ENCODE data around the gene GTF2F1.
"Not testable (repeated sequence)": the region's sequence is repeated elsewhere in the genome, so short reads cannot be mapped to it uniquely, and the experiment has no call there.

GTF2F1 gene

GRCh38 chr19:6384381-6384780 is 8.6 kb downstream of the GTF2F1 start:
- no peak for DNase-seq

GRCh38 chr19:6383188-6383587 is 9.8 kb downstream of the GTF2F1 start:
- DNase-seq = no peak

- DNase-seq = no peak
Observed at GRCh38 chr19:6381030-6381750, 11.8 kb downstream of the GTF2F1 start.

- no peak for DNase-seq
Observed at GRCh38 chr19:6379744-6380143, 13.2 kb downstream of the GTF2F1 start.

GRCh38 chr19:6378486-6378885 is 14.5 kb downstream of the GTF2F1 start:
- DNase-seq = no peak

- no peak for DNase-seq
Observed at GRCh38 chr19:6378041-6378440, 14.9 kb downstream of the GTF2F1 start.

- no peak for DNase-seq
Observed at GRCh38 chr19:6376512-6377190, 16.3 kb downstream of the GTF2F1 start.

- DNase-seq = no peak
Observed at GRCh38 chr19:6375411-6376010, 17.5 kb downstream of the GTF2F1 start, which contains the start of gene PSPN. TSS of gene PSPN (minus strand) at chr19:6375933. CDS start at chr19:6375849, 84 bp downstream.

GRCh38 chr19:6374711-6375410 is 18.1 kb downstream of the GTF2F1 start:
- no peak for DNase-seq

GRCh38 chr19:6374161-6374709 is 18.7 kb downstream of the GTF2F1 start:
- DNase-seq = no peak

- DNase-seq = no peak
Observed at GRCh38 chr19:6373813-6374108, 19.2 kb downstream of the GTF2F1 start.

- DNase-seq = peak; percentile 99
Observed at GRCh38 chr19:6373096-6373812, 19.7 kb downstream of the GTF2F1 start.

GRCh38 chr19:6372594-6373095 is 20.3 kb downstream of the GTF2F1 start, which contains the start of gene ALKBH7:
TSS of gene ALKBH7 (plus strand) at chr19:6372794. CDS start at chr19:6372821, 27 bp downstream.
- peak; percentile 99 for DNase-seq

GRCh38 chr19:6364353-6364752 is 28.6 kb downstream of the GTF2F1 start:
- no peak for DNase-seq

- peak; percentile 55 for DNase-seq
Observed at GRCh38 chr19:6362351-6362801, 30.6 kb downstream of the GTF2F1 start.

GRCh38 chr19:6362027-6362350 is 31.0 kb downstream of the GTF2F1 start:
- DNase-seq = no peak

GRCh38 chr19:6360857-6361216 is 32.1 kb downstream of the GTF2F1 start:
- not testable (repeated sequence) for DNase-seq

- DNase-seq = not testable (repeated sequence)
Observed at GRCh38 chr19:6360445-6360844, 32.5 kb downstream of the GTF2F1 start.

- DNase-seq = no peak
Observed at GRCh38 chr19:6359568-6360341, 33.2 kb downstream of the GTF2F1 start.

GRCh38 chr19:6358003-6358402 is 35.0 kb downstream of the GTF2F1 start:
- no peak for DNase-seq

- DNase-seq = no peak
Observed at GRCh38 chr19:6357174-6357573, 35.8 kb downstream of the GTF2F1 start.

Data from activated CD4-positive, alpha-beta T cell treated with anti-CD3 and anti-CD28 coated beads, Interleukin-10, Interleukin-2, amounts not matched to agents 100 ng/mL and 50 ng/mL, durations not matched to agents 16 hours and 8 hours (primary cell).